Measurements from ENCODE around the gene HPS4.

The HPS4 gene

DNA sequence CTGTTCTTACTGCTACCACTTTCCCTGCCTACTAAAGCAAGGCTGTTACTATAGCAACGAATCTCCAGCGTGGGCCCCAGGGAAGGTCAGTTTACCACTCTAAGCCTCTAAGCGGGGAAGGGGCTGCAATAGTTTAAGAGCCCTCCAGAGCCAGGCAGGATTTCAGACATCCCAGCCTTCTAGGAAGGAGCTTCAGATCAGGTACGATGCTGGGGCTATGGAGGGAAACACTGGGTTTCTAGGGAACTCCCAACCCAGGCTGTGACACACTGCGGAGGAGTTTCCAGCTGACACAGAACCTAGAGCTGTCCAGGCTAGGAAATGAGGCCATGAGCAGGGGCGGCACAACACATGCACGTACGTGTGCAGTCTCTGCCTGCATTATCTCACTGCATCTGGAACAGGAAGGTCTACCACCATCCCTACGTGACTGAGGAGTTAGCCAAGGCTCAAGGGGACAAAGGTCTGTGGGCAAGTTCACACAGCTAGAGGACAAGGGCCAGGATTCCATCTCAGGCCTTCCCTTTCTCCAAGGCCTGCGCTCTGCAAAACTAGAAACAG lies 20.4 kb downstream of the HPS4 start:
- DNase-seq: no peak

GRCh38 chr22:26462641-26463040 lies 20.9 kb downstream of the HPS4 start:
- DNase-seq: no peak

- no peak for DNase-seq
Observed at GRCh38 chr22:26462051-26462450, 21.5 kb downstream of the HPS4 start.

- DNase-seq: no peak
Observed at GRCh38 chr22:26461188-26461810, 22.3 kb downstream of the HPS4 start.

GRCh38 chr22:26460202-26460601 lies 23.4 kb downstream of the HPS4 start:
- DNase-seq: no peak

- DNase-seq: no peak
Observed at GRCh38 chr22:26457661-26458272, 25.8 kb downstream of the HPS4 start.

DNA sequence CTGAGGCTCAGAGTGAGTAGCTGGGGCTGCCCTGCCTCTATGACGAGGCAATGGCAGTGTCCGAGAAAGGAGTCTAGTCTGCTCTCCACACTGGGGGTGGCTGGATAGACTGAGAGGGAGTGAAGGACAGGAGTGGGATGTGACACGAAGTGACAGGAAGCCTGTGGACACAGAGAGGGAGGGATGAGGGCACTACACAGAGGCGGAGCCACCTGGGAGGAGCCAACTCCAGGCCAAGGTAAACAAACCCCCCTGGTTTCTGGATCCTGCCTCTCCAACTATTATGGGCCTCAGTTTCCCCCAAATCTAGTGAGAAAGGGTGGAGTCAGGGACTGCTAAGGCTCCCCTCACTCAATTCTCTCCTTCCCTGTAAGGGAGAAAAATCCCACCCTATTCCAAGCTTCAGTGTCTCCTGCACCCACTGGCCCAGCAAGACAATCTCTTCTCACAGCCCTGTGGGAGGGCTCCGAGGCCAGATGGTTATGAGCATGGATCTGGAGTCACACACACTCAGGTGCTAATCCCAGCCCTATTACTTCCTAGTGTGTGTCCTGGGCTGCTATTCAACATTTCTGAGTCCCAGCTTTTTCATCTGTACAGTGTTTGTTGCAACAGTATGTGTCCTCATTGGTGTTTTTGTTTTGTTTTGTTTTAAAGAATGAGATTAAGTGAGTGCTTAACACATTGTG lies 29.6 kb downstream of the HPS4 start:
- no peak for DNase-seq

- no peak for DNase-seq
Observed at GRCh38 chr22:26453216-26453615, 30.4 kb downstream of the HPS4 start.

DNA sequence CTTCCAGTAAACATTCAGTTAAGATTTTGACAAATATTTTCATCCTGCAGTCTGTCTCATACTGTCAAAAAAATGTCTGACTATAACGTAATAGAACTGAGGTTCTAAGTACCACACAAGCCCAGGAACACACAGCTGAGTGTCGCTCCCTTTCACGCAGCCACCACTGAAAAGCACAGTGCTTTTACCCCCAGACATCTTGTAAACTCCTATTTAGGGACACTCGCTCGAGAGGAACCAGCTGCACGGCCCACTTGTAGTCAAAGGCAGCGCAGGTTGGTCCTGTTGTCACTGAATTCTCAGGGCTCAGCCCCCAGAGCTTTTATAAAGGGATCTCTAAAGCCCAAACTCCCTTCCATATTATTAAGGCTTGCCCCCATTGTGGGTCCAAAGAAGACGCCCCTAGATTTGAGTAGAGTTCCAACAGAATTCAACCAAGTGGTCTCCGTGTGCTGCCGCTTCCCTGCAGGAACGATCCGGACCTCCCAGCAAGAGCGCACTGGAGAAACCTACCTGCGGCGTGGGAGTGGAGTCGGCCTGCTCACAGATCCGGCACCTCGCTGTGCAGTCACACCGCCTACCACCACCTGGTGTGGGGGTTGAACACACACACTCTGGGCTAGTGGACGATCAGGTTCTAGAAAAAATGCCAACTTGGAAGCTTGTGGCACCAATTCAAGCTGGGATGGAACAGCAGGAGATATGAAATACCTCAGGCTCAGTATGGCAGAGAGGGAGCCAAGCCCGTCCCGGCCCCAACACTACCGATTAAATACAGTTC lies 31.2 kb downstream of the HPS4 start:
- no peak for DNase-seq

GRCh38 chr22:26450453-26451185 lies 33.0 kb downstream of the HPS4 start:
- DNase-seq: no peak

GRCh38 chr22:26448941-26449340 lies 34.6 kb downstream of the HPS4 start:
- no peak for DNase-seq

DNA sequence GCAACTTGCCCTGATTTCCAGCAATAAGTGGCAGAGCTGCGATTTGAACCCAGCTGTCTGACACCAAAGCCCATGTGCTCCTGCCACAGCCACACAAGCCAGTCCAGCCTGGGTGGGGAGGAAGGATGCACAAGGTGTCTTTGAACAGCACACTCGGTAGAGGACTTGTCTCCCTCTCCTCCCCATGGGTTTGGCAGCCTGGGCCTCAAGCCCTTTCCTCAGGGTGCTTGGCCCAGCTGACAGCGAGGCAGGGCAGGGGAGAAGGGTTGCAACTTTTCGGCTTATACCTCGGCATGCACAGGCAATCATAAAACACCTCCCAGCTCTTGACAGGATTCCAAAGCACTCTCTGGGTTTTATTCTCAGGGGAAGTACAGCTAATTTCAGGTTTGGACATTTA lies 35.2 kb downstream of the HPS4 start:
- DNase-seq: no peak

DNA sequence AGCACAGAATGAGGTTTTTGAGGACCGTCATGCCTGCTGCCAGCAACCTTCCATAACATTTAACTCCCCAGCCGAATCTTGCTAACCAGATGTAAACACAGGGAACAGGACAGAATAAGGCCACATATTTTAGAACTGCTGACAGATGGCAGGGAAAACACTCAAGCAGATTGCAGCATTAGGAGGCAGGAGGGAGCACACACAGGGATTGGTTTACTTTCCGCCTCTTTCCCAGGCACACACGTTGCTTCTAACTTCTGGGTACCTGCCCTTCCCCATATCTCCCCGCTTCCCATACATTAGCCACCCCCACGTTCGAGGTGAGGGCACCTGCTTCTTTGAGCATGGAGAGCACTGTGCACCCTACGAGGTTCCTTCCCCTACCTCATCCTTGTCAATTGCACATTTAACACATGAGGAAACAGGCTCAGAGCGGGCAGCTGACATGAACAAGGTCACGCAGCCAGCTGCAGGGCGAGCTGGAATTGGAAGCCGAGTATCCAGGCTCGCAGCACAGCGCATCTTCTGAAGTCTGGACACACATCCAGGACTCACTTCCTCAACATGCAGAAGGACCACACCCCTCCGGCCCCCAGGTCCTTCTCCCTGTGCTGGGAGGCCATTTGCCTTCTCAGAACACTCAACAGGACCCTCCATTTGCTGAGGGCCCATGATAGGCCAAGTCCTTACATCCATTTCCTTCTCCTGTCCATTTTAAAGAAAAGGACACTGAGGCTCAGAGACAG lies 35.8 kb downstream of the HPS4 start:
- no peak for DNase-seq

GRCh38 chr22:26446808-26447515 lies 36.6 kb downstream of the HPS4 start:
- DNase-seq: no peak

DNA sequence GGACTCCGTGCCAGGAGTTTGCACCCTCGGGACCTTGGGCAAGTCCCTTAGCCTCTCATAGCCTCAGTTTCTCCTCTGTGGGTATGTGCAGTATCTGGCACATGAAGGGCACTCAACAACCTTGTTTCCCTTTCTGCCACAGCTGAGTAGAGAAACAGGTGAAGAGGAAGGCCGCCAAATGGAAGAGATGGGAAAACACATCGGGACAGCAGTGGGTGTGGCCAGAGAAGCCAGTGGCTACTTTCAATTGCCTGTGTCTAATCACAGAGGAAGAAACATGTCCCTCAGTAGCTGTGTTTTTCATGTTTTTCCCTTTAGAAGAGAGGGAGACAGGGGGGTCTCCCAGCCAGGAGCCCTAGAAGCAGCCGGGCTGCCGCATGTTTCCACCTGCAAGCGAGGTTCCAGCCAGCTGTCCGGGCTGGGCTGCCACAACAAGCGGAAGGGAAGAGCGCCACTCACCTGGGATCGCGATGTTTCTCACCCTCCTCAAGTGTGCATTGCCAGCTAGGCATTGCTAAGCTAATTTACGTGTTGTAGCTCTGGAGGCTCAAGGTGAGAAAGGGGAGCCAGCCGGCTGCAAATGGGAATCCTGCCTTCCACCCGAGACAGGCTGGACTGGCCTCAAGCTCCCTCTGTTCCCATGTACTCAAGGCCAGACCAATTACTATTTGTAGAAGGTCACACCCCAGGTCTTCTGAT lies 37.9 kb downstream of the HPS4 start:
- DNase-seq: no peak

DNA sequence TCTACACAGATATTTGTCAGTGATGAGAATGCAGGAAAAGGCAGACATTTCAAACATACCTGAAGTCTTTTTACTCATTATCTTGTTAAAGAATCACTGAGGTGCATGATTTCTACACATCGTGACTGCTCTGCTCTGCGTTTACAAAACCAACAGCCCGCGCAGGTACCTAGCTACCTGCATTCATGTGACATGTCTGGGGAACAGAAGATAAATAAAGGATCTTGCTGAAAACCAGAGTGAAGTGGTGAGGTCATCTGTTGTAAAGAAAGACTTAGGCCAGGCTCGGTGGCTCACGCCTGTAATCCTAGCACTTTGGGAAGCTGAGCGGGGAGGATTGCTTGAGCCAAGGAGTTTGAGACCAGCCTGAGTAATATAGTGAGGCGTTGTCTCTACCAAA lies 38.8 kb downstream of the HPS4 start:
- DNase-seq: no peak

- DNase-seq: no peak
Observed at GRCh38 chr22:26443901-26444690, 39.5 kb downstream of the HPS4 start.

DNA sequence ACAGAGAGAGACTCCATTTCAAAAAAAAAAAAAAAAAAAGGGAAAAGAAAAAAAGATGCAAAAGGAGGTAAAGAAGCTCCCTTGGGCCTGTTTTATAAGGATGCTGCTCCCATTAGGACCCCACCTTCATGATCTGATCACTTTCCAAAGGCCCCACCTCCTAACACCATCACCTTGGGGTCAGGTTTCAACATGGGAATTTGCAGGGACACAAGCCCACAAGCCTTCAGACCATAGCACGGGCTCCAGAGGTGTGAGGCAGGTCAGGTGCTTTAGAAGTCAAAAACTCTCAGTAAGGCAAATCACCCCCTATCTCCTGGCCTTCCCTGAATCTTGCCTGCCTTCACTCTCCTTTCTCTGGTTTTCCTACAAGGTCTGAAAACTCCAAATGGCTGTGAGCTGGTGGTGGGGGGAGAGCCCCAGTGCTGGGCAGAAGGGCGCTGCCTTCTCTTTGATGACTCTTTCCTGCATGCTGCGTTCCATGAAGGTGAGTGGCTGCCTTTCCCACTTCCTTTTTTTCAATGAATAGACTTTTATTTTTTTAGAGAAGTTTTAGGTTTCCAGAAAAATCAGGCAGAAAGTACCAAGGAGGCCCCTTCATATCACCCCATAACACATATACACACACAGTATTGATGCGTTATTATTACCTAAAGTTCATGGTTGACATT lies 41.4 kb downstream of the HPS4 start:
- no peak for DNase-seq

- no peak for DNase-seq
Observed at GRCh38 chr22:26439559-26439958, 44.0 kb downstream of the HPS4 start.
